NB4 (cell line): ENCODE measurements around the gene FNTB.

Experiments
- CTCF ChIP-seq: IDR thresholded peaks from one replicate; pipeline ENCODE4 v1.5.1; 2012; ENCODE audit warnings: low read depth, low read length
- MAX ChIP-seq: IDR thresholded peaks from 2 replicates; pipeline ENCODE4 v1.6.1; 2011; ENCODE audit warnings: low read depth, low read length
- MYC ChIP-seq: IDR thresholded peaks from 2 replicates; pipeline ENCODE4 v1.6.1; 2011; ENCODE audit warnings: low read depth, low read length
- POLR2A ChIP-seq: IDR thresholded peaks from 2 replicates; pipeline ENCODE4 v1.6.1; 2011; ENCODE audit warnings: mild to moderate bottlenecking; ENCODE audit not compliant: insufficient read length; ENCODE audit errors: extremely low read depth

GRCh38 chr14:64937171-64937820 is 49.4 kb upstream of the FNTB start:
- TF ChIP-seq CTCF (no peak), POLR2A (no peak), MAX (no peak), MYC (no peak)
